Measurements from ENCODE around the gene ZC3H13.

Gene ZC3H13

GRCh38 chr13:46062185-46062584 is 9.6 kb upstream of the ZC3H13 start:
- no peak for DNase-seq

- DNase-seq = no peak
These were observed 6.9 kb upstream of the ZC3H13 start for GRCh38 chr13:46059405-46059804.

- no peak for DNase-seq
These were observed 5.7 kb upstream of the ZC3H13 start for GRCh38 chr13:46058268-46058667.

- DNase-seq = no peak
These were observed 4.9 kb upstream of the ZC3H13 start for GRCh38 chr13:46057256-46058015.

- DNase-seq = no peak
These were observed 841 bp upstream of the ZC3H13 start for GRCh38 chr13:46053162-46054012.

GRCh38 chr13:46051968-46052318 is 603 bp downstream of the ZC3H13 start:
- DNase-seq = peak in 1 of 2 experiments; percentile 53

- DNase-seq = no peak
These were observed 1.8 kb downstream of the ZC3H13 start for GRCh38 chr13:46050771-46051170.

- no peak for DNase-seq
These were observed 7.1 kb downstream of the ZC3H13 start for GRCh38 chr13:46045424-46045823.

- no peak for DNase-seq
These were observed 8.9 kb downstream of the ZC3H13 start for GRCh38 chr13:46043647-46044046.

GRCh38 chr13:46041419-46041839 is 11.1 kb downstream of the ZC3H13 start:
- no peak for DNase-seq

- DNase-seq = no peak
These were observed 11.8 kb downstream of the ZC3H13 start for GRCh38 chr13:46040763-46041162.

GRCh38 chr13:46039411-46040182 is 12.9 kb downstream of the ZC3H13 start:
- no peak for DNase-seq

- DNase-seq = no peak
These were observed 14.2 kb downstream of the ZC3H13 start for GRCh38 chr13:46038296-46038695.

- DNase-seq = no peak
These were observed 17.5 kb downstream of the ZC3H13 start for GRCh38 chr13:46035066-46035465.

- no peak for DNase-seq
These were observed 20.2 kb downstream of the ZC3H13 start for GRCh38 chr13:46032341-46032740.

GRCh38 chr13:46031581-46032263 is 20.8 kb downstream of the ZC3H13 start:
- no peak for DNase-seq

GRCh38 chr13:46025157-46025556 is 27.4 kb downstream of the ZC3H13 start:
- no peak for DNase-seq

- DNase-seq = no peak
These were observed 30.1 kb downstream of the ZC3H13 start for GRCh38 chr13:46022481-46022880.

GRCh38 chr13:46016216-46016615 is 36.3 kb downstream of the ZC3H13 start:
- no peak for DNase-seq

- no peak for DNase-seq
These were observed 37.2 kb downstream of the ZC3H13 start for GRCh38 chr13:46015366-46015765.

- no peak for DNase-seq
These were observed 40.1 kb downstream of the ZC3H13 start for GRCh38 chr13:46012404-46012803.

- DNase-seq = peak; percentile 37 to 40
These were observed 42.4 kb downstream of the ZC3H13 start for GRCh38 chr13:46010148-46010547.

- no peak for DNase-seq
These were observed 43.9 kb downstream of the ZC3H13 start for GRCh38 chr13:46008631-46009030.

Measured in AML-193 (cell line).